CD4-positive, alpha-beta T cell treated with Interleukin-15 for 1 hour (primary cell): ENCODE results near the gene CTSO.

ENCODE experiments used
- DNase-seq: peaks from one replicate; pipeline ENCODE4 v3.0.0-alpha.2; 2020

CTSO gene

DNA sequence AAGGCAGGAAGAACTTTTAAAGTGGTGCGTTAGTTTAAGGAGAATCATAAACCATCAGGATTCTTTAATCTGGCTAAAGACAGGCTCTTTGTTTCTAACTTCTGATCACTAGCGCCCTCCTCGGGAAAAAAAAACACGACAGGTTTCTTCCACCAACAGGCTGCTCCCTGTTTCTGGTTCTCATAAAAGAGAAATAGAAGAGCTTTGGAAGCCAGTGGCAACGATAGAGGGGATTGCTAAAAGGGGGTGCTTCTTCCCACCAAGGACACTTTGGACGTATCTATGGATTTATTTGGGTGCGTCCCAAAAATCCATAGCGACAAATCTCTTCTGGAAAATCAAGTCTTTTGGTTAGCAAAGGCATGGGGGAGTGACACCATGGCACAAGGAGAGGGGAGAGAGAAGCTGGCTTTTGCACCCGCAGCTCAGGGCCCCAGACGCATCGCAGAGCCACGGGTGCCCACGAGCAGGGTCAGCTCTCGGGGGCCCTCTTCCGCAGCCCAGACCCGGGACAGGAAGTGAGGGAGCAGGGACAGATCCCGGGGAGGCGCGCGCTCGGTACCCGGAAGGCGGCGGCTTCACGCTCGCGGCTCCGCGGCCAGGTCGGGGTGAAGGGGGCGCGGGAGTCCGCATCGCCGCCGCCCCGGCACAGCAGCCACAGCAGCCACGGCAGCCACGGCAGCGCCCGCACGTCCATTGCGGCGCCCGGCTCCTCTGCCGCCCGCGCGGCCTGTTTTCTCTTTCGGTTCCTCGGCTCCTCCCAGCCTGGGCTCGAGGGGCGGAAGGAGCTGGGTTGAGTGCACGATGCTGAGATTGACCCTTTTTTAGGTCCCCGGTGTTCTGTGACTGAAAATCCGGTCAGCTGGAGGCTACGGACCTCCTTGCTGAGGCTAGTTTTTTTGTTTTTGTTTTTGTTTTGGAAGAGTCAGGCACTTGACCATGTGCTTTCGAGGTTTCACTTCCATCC is at the start of gene CTSO:
Gene CTSO, minus strand, starts transcription at position 716 of the 967 bp plus-strand sequence. Its CDS starts 19 bp downstream, at position 697.
- DNase-seq, result peak; percentile 64

- no peak for DNase-seq
Measured at GRCh38 chr4:156000491-156000890, 46.8 kb upstream of the CTSO start.

- DNase-seq, result no peak
Measured at GRCh38 chr4:155999725-156000124, 46.1 kb upstream of the CTSO start.

DNA sequence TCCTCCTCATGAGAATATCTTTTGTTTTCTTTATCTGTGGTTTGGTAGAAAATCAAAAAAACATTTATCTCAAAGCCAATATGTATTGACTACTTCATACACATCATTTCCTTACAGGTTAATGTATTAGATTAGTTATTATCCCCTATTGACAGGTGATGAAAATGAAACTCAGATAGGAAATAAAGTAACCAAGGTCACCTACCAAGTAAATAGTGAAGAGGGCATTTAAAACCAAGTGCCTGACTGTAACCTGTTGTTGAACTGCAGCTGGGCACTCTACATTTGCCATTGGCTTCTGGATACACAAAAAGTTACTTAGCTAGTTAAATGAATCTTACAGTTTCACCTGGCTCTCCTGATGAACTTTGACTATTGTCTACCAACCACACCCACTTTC is 41.4 kb upstream of the CTSO start:
- DNase-seq, result no peak

- no peak for DNase-seq
Measured at GRCh38 chr4:155984106-155984797, 30.6 kb upstream of the CTSO start.

GRCh38 chr4:155982736-155983385 is 29.2 kb upstream of the CTSO start:
- DNase-seq, result no peak

DNA sequence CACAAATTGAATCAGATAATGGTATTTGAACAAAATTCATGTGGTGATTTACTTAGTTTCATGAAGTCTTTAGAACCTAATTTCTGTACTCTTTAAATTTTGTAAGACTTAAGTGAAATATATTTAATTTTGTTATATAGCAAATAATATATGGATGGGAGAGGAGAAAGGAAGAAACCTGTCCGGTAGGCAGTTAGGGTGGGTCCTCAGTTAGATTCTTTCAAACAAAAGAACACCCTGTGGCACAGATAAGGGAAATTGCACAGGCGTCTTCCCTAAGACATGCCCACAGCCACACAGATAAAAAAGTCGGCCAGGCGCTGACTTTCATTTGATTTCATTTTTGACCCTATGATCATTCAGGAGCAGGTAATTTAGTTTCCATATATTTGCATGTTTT is 25.1 kb upstream of the CTSO start:
- DNase-seq, result no peak

DNA sequence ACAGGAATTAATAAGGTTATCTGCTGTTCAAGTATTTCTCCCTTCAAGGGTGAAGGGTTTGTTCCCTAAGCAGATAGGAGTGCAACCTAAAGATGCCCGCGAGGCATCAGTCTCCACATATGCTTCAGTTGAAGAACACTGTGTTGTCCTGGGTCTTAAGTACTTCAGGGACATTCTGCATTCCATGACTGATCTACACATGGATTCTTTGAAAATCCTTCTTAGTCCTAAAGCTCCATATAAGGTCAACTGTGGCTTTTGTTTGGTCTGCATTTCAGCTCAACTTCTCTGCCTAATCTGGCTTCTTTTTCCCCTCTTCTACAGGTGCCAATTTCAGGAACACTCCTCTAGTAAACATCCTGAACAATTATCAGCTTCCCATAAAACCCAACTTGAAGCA is 21.8 kb upstream of the CTSO start:
- no peak for DNase-seq

DNA sequence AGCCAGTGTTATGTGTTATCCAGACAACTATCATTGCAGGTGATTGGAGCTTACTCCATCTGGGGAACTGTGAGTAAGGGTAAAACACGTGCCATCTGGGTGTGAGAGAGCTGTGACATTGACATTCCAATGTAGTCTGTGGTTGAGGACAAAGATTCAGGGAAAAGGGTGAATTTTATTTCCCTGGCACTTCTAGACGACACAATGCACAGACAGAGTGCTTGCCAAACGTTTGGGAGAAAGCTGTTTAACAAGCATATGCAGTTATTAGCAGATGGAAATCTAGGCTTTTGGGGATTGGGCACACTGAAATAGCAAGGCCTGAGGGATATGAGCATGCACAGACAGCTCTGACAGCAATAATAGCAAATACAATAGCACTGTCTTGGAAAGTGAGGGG is 21.3 kb upstream of the CTSO start:
- no peak for DNase-seq

GRCh38 chr4:155974476-155974749 is 20.7 kb upstream of the CTSO start:
- DNase-seq, result no peak

- no peak for DNase-seq
Measured at GRCh38 chr4:155973639-155974475, 20.2 kb upstream of the CTSO start.

- DNase-seq, result no peak
Measured at GRCh38 chr4:155972098-155972497, 18.4 kb upstream of the CTSO start.

GRCh38 chr4:155966731-155967395 is 13.2 kb upstream of the CTSO start:
- no peak for DNase-seq

GRCh38 chr4:155966171-155966570 is 12.5 kb upstream of the CTSO start:
- DNase-seq, result no peak

DNA sequence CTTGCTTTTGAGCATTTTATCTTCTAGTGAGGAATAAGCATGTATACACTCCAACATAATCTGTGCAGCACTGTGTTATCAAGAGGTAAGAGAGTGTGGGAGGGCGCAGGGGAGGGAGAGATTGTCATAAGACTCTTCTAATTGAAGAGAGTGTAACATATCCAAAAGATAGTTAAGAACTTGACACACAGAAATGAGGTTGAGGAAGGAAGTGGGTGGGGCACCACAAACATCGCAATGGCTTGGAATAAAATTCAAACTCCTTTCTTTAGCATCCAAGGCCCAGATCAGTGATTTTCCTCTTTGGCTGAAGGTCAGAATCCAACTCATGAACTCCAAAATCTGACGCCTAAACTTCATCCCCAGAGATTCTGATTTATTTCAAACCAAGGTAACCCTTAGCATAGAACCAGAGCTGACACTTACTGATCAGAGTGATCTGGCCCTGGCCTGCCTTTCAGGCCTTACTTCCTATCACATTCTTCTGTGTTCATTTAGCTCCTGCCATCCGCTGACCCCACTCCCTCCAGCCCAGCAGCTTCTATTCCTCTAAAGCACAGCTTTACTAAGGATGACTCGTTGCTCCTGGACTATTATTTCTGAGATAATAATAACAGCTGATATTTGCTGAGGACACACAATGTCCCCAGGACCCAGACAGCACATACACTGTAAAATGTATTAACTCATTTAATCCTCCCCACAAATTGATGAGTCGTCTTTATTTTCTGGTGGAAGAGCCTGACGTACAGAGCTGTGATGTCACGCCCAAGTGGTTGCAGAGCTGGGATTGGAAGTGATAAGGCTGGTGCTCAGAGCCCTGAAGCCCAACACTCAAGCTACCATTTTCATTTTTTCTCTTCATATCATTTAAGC is 10.6 kb upstream of the CTSO start:
- no peak for DNase-seq

DNA sequence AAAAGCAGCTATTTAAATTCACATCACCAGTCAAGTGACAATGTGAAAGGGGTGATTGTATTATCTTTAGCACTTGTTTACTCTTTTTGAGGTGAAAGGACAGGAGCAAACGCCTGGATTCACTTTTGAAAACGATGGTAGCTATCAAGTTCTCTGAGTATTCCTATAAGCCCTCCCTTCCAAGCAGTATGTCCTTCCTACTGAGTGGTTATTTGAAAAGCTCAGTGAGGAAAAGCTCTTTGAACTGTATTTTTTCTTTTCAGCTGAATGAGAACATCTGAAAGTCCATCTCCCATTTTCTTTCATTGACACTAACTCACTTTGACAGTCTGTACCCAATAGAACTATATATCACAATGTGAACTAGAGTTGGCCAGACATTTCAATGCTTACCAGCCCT is 9.1 kb upstream of the CTSO start:
- DNase-seq, result no peak

DNA sequence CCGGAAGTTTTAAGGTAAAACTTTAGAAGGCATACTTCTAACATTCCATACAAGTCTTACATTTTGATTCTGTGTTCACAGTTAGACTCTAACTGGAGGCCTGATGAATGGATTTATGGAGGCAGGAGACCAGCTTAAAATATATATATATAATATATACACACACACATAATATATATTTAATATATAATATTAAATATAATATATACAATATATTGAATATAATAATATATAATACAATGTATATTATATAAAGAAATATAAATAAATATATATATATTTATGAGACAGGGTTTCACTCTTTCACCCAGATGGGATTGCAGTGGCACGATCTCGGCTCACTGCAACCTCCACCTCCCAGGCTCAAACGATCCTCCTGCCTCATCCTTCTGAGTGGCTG is 7.9 kb upstream of the CTSO start:
- no peak for DNase-seq

- no peak for DNase-seq
Measured at GRCh38 chr4:155960522-155960921, 6.9 kb upstream of the CTSO start.

- no peak for DNase-seq
Measured at GRCh38 chr4:155959417-155959816, 5.8 kb upstream of the CTSO start.

- no peak for DNase-seq
Measured at GRCh38 chr4:155956461-155956860, 2.8 kb upstream of the CTSO start.

DNA sequence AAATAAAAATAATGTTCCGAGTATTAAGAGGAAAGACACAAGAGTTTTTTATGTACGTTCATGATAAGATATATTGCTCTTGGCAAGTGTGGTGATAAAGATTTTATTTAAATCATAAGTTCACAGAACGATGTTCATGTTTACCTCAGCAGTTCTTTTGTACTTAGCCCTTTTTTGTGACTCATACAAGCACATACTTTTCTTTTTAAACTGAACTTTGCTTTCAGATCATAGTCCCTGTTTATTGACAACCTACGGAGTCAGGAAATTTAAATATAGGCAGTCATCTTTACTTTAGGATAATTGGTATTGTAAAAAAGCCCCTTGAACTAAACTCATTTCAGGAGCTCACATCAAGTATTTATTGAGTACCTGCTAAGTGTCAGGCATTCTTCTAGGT is 1.3 kb upstream of the CTSO start:
- no peak for DNase-seq
